GM21619 (cell line): ENCODE data around the gene SNORC.
A peak's percentile ranks its signal among the peaks of the same experiment; 100 is the strongest.

Source experiments
- ATAC-seq: cut with Tn5 transposase; IDR thresholded peaks from one replicate; pipeline ENCODE4 v1.9.1; 2021; ENCODE audit not compliant: unreplicated experiment

Gene SNORC

GRCh38 chr2:232866104-232866503 lies 4.0 kb upstream of the SNORC start:
- no peak for ATAC-seq

- no peak for ATAC-seq
Measured at GRCh38 chr2:232869138-232870017, 686 bp upstream of the SNORC start.

- ATAC-seq, result no peak
Measured at GRCh38 chr2:232870766-232871371, 805 bp downstream of the SNORC start.

GRCh38 chr2:232871418-232871834 lies 1.4 kb downstream of the SNORC start:
- ATAC-seq, result no peak

GRCh38 chr2:232871835-232872736 lies 2.0 kb downstream of the SNORC start:
- no peak for ATAC-seq

- ATAC-seq, result no peak
Measured at GRCh38 chr2:232872826-232873225, 2.8 kb downstream of the SNORC start.

GRCh38 chr2:232873292-232873908 lies 3.3 kb downstream of the SNORC start:
- no peak for ATAC-seq

- no peak for ATAC-seq
Measured at GRCh38 chr2:232873909-232874641, 4.0 kb downstream of the SNORC start.

- no peak for ATAC-seq
Measured at GRCh38 chr2:232874677-232875223, 4.7 kb downstream of the SNORC start.

- ATAC-seq, result no peak
Measured at GRCh38 chr2:232875256-232876121, 5.4 kb downstream of the SNORC start.

- peak; percentile 46 for ATAC-seq
Measured at GRCh38 chr2:232876161-232876977, 6.3 kb downstream of the SNORC start.

GRCh38 chr2:232876978-232877441 lies 6.9 kb downstream of the SNORC start:
- no peak for ATAC-seq

- no peak for ATAC-seq
Measured at GRCh38 chr2:232877940-232878511, 8.0 kb downstream of the SNORC start.

- ATAC-seq, result no peak
Measured at GRCh38 chr2:232878855-232879617, 9.0 kb downstream of the SNORC start.

- ATAC-seq, result no peak
Measured at GRCh38 chr2:232879618-232880494, 9.8 kb downstream of the SNORC start.

GRCh38 chr2:232880764-232881351 lies 10.8 kb downstream of the SNORC start:
- ATAC-seq, result no peak
